K562 (cell line): Measurements from ENCODE around the gene MED29. TPM values are rescaled to one million over a fixed set of nuclear protein-coding genes. Genes with fewer than 3 reads are reported as not detected.

ENCODE experiments used
- BCOR ChIP-seq: fragments of 450-650 bp; IDR thresholded peaks from 2 replicates; pipeline ENCODE4 v1.6.1; 2016
- ILF3 ChIP-seq: fragments of 450-650 bp; IDR thresholded peaks from 2 replicates; pipeline ENCODE4 v1.6.1; 2018; ENCODE audit warnings: antibody characterized with exemption, mild to moderate bottlenecking, moderate library complexity, borderline replicate concordance
- REST ChIP-seq, 2 experiments: fragments of 450-650 bp; formaldehyde crosslinking in 1 of 2; IDR thresholded peaks; 2 replicates each; pipeline versions ENCODE4 v1.4.0 to v1.6.1; 2014 to 2020; ENCODE audit warnings: mild to moderate bottlenecking in 2 of 2, borderline replicate concordance in 1 of 2, low read depth in 1 of 2
- USF1 ChIP-seq: sonication (generic); formaldehyde crosslinking; IDR thresholded peaks from 2 replicates; pipeline ENCODE4 v1.9.0; 2022; ENCODE audit warnings: mild to moderate bottlenecking, missing genetic modification reagents
- YY1 ChIP-seq, 3 experiments: IDR thresholded peaks; 2 replicates each; pipeline ENCODE4 v1.6.1; 2011; ENCODE audit warnings: low read length in 2 of 3, mild to moderate bottlenecking in 2 of 3, moderate library complexity in 2 of 3, borderline replicate concordance in 1 of 3, control low read depth in 1 of 3, low read depth in 1 of 3; ENCODE audit not compliant: insufficient read depth in 3 of 3, insufficient replicate concordance in 2 of 3, control insufficient read depth in 1 of 3, insufficient read length in 1 of 3; ENCODE audit errors: extremely low read depth in 1 of 3
- ZBTB11 ChIP-seq, 3 experiments: fragments of 200-800 bp in 1 of 3; fragments of 250-450 bp in 1 of 3; fragments of 450-650 bp in 1 of 3; sonication (Bioruptor Pico) in 1 of 3; sonication (Bioruptor generic) in 1 of 3; formaldehyde crosslinking in 1 of 3; IDR thresholded peaks; 2 replicates each; pipeline versions ENCODE4 v1.6.1 to v1.8.0; 2016 to 2022; ENCODE audit warnings: mild to moderate bottlenecking in 2 of 3, missing genetic modification characterization in 2 of 3, missing compliant biosample characterization in 1 of 3, moderate library complexity in 1 of 3
- ZNF324 ChIP-seq: fragments of 250-450 bp; sonication (Bioruptor Pico); IDR thresholded peaks from 2 replicates; pipeline ENCODE4 v1.4.0; 2020; ENCODE audit warnings: mild to moderate bottlenecking
- polyA plus RNA-seq, 8 experiments: library from polyadenylated mRNA; depleted of rRNA in 4 of 8; stranded (reverse) in 5 of 8; unstranded in 3 of 8; fragments of >200 nt; fragmentation: Nextera tagmentation in 2 of 8; fragmentation: Illumina TruSeq in 1 of 8; extraction: Ambion mirVana in 2 of 8; extraction: Trizol in 1 of 8; gene quantifications; 2 replicates each; pipeline versions ENCODE4 v1.2.1 to v1.2.3, GENCODE V29; 2011 to 2014; ENCODE audit warnings: inconsistent platforms in 1 of 8, missing spikeins in 1 of 8
- total RNA-seq, 7 experiments: library from RNA; depleted of rRNA in 6 of 7; stranded (reverse); fragments of >200 nt in 6 of 7; fragmentation: Illumina TruSeq in 2 of 7; extraction: Trizol in 2 of 7; gene quantifications; 2 replicates each; pipeline versions ENCODE4 v1.2.1 to v1.2.3, GENCODE V29; 2011 to 2021; ENCODE audit warnings: low replicate concordance in 1 of 7

The MED29 gene
- total and polyA plus RNA-seq, 9 of the 15 experiments (the other 6 are each of a cell fraction or from before 2014, with no cell fraction given): 1.8 to 22.6 (median 12.4) TPM

GRCh38 chr19:39410017-39410830 lies 19.0 kb downstream of the MED29 start (continued):
- no peak for TF ChIP-seq REST (IDR thresholded peaks at IDR 0.05; ENCODE audit: borderline replicate concordance)
- TF ChIP-seq REST (CRISPR knock-in tag; IDR thresholded peaks at IDR 0.05; ENCODE audit: low read depth): peak; percentile 72; the same call in 1 of the 2 replicates
- peak in 1 of 3 experiments; percentile 36 for TF ChIP-seq YY1 (IDR thresholded peaks at IDR 0.05; ENCODE audit: borderline replicate concordance in 1 of 3, control insufficient read depth in 1 of 3, extremely low read depth in 1 of 3, insufficient read depth in 3 of 3, insufficient read length in 1 of 3, insufficient replicate concordance in 2 of 3, low read depth in 1 of 3, low read length in 2 of 3)
- TF ChIP-seq ZBTB11 (CRISPR knock-in tag; IDR thresholded peaks at IDR 0.05): no peak; a peak in 1 of 6 replicates
- no peak for TF ChIP-seq ILF3
- TF ChIP-seq BCOR: peak; percentile 73
- no peak for TF ChIP-seq USF1
- no peak for TF ChIP-seq ZNF324 (CRISPR knock-in tag)
